ENCODE results near the gene KRTAP1-1.
"Not testable (repeated sequence)": the region's sequence is repeated elsewhere in the genome, so short reads cannot be mapped to it uniquely, and the experiment has no call there.

KRTAP1-1 gene

GRCh38 chr17:41004397-41004796, 36.9 kb downstream of the KRTAP1-1 start:
- H3K9me3 Mint-ChIP-seq = no peaks in the 10 kb centered on the region
- DNase-seq = no peak
- no peak overlapping the region for H3K27ac Mint-ChIP-seq

GRCh38 chr17:41003926-41004325, 37.3 kb downstream of the KRTAP1-1 start:
- Mint-ChIP-seq H3K4me1 (no peaks in the 10 kb centered on the region), H3K9me3 (no peaks in the 10 kb centered on the region), H3K27me3 (ENCODE audit: low read depth, poor library complexity) (peaks cover 2% of the 10 kb centered on the region), H3K4me3 (no peak overlapping the region), H3K36me3 (ENCODE audit: low read depth) (no peaks in the 10 kb centered on the region), H3K27ac (no peak overlapping the region)
- no peak for DNase-seq
- TF ChIP-seq CTCF (IDR thresholded peaks at IDR 0.05) = no peak

More at GRCh38 chr17:41004397-41004796, 36.9 kb downstream of the KRTAP1-1 start:
- Mint-ChIP-seq H3K4me3 (no peak overlapping the region), H3K4me1 (no peaks in the 10 kb centered on the region), H3K36me3 (ENCODE audit: low read depth) (no peaks in the 10 kb centered on the region), H3K27me3 (ENCODE audit: low read depth, poor library complexity) (peaks cover 2% of the 10 kb centered on the region)
- no peak for TF ChIP-seq CTCF (IDR thresholded peaks at IDR 0.05)

DNA sequence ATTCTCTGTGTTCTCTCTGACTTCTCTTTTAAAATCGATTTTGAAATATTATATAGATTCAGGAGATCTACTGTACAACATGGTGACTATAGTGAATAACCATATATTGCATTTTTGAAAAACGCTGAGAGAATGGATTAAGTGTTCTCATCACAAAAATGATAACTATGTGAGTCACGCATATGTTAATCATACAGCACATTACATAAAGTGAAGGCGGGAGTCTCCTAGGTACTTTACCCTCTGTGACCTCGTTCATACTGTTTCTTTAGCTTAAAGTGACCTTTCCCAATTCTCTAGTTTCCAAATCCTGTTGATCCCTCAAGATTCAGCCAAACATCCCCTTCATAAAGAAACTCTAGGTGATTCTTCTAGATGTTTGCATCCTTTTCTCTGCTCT, 38.4 kb downstream of the KRTAP1-1 start:
- TF ChIP-seq CTCF (IDR thresholded peaks at IDR 0.05) = no peak
- Mint-ChIP-seq H3K27me3 (ENCODE audit: low read depth, poor library complexity) (peaks cover 2% of the 10 kb centered on the region), H3K27ac (no peak overlapping the region), H3K36me3 (ENCODE audit: low read depth) (no peaks in the 10 kb centered on the region), H3K4me3 (no peak overlapping the region), H3K4me1 (no peaks in the 10 kb centered on the region), H3K9me3 (no peaks in the 10 kb centered on the region)
- no peak for DNase-seq

GRCh38 chr17:41001795-41002194, 39.5 kb downstream of the KRTAP1-1 start:
- H3K27me3 Mint-ChIP-seq (ENCODE audit: low read depth, poor library complexity) = peaks cover 2% of the 10 kb centered on the region
- no peaks in the 10 kb centered on the region for H3K36me3 Mint-ChIP-seq (ENCODE audit: low read depth)

GRCh38 chr17:40999563-40999962, 41.7 kb downstream of the KRTAP1-1 start, which contains the start of gene KRTAP3-2:
Gene KRTAP3-2 (minus strand): TSS chr17:40999906. CDS start chr17:40999853, 53 bp downstream.
- H3K27ac Mint-ChIP-seq; H3K9me3 Mint-ChIP-seq; DNase-seq; H3K4me3 Mint-ChIP-seq; H3K4me1 Mint-ChIP-seq; H3K27me3 Mint-ChIP-seq (ENCODE audit: low read depth, poor library complexity); H3K36me3 Mint-ChIP-seq (ENCODE audit: low read depth): not testable (repeated sequence)

More at GRCh38 chr17:41001795-41002194, 39.5 kb downstream of the KRTAP1-1 start:
- Mint-ChIP-seq H3K27ac (no peak overlapping the region), H3K4me3 (no peak overlapping the region), H3K4me1 (peaks cover 6% of the 10 kb centered on the region), H3K9me3 (no peaks in the 10 kb centered on the region)
- no peak for TF ChIP-seq CTCF (IDR thresholded peaks at IDR 0.05)
- DNase-seq = no peak

GRCh38 chr17:40997361-40997760, 43.9 kb downstream of the KRTAP1-1 start:
- peaks cover 15% of the 10 kb centered on the region for H3K4me1 Mint-ChIP-seq
- DNase-seq = no peak
- H3K36me3 Mint-ChIP-seq (ENCODE audit: low read depth) = no peaks in the 10 kb centered on the region
- TF ChIP-seq CTCF (IDR thresholded peaks at IDR 0.05) = no peak
- H3K4me3 Mint-ChIP-seq = no peak overlapping the region
- no peaks in the 10 kb centered on the region for H3K9me3 Mint-ChIP-seq
- no peak overlapping the region for H3K27ac Mint-ChIP-seq
- peaks cover 2% of the 10 kb centered on the region for H3K27me3 Mint-ChIP-seq (ENCODE audit: low read depth, poor library complexity)

All from nephron progenitor cell (in vitro differentiated cells).